ENCODE measurements around the gene ANKRD60. TPM values are rescaled to one million over a fixed set of nuclear protein-coding genes. Genes with fewer than 3 reads are reported as not detected.

Gene ANKRD60
- total and polyA plus RNA-seq, 2 donors (not counting 1 experiment from before 2014, with no cell fraction given), result 0.27 TPM; not detected in 1

GRCh38 chr20:58233881-58234528 lies 5.6 kb upstream of the ANKRD60 start:
- POLR2A ChIA-PET, result no interaction called here
- CTCF ChIA-PET, result interaction anchor here (0.7 to 6.3 kb wide), 10 partner anchors 9 to 705 kb away, joined by 3 to 45 read pairs (median 3); partner anchors contain the start of gene STX16
- intact Hi-C loops (cut with micrococcal nuclease), result no loop called here
- no peak overlapping the region for H3K4me2 ChIP-seq (replicated peaks; ENCODE audit: low read depth, low read length, poor library complexity, severe bottlenecking)
- H3K27me3 ChIP-seq (replicated peaks in 1 of 4; ENCODE audit: control extremely low read depth in 1 of 4, control insufficient read depth in 3 of 4, insufficient read depth in 4 of 4, low read length in 3 of 4), result peaks cover 2 to 6% (median 6%) of the 10 kb centered on the region in 4 experiments
- H3K27me3 Mint-ChIP-seq, result peaks cover 5% of the 10 kb centered on the region
- H2AFZ ChIP-seq (ENCODE audit: insufficient read depth, low read depth, low read length, poor library complexity, severe bottlenecking), result no peak overlapping the region
- no peak overlapping the region for H3K4me3 ChIP-seq (ENCODE audit: control extremely low read depth in 1 of 5, extremely low read depth in 1 of 5, insufficient read depth in 1 of 5, low read depth in 2 of 5, low read length in 4 of 5)
- H3K27ac ChIP-seq (ENCODE audit: low read length in 2 of 2), result no peak overlapping the region
- no peak overlapping the region for H3K27ac Mint-ChIP-seq
- peak; percentile 54 for DNase-seq
- peaks cover 12% of the 10 kb centered on the region for H3K4me1 Mint-ChIP-seq
- H4K20me1 ChIP-seq (ENCODE audit: control insufficient read depth, insufficient read depth, low read length, poor library complexity, severe bottlenecking), result no peaks in the 10 kb centered on the region
- H3K4me1 ChIP-seq (ENCODE audit: control insufficient read depth in 2 of 2, insufficient read depth in 2 of 2, low read length in 2 of 2), result peaks cover 2 to 7% of the 10 kb centered on the region in 2 donors
- no peak overlapping the region for H3K4me3 Mint-ChIP-seq
- TF ChIP-seq CTCF (IDR thresholded peaks at IDR 0.05), result peak; percentile 75
- TF ChIP-seq EZH2 (IDR thresholded peaks at IDR 0.05; ENCODE audit: borderline replicate concordance, insufficient read depth, low read depth, low read length, poor library complexity, severe bottlenecking), result no peak
- peak; percentile 32 for ATAC-seq (ENCODE audit: low read depth)
- no peaks in the 10 kb centered on the region for H3K9me3 ChIP-seq (ENCODE audit: control extremely low read depth in 1 of 3, control insufficient read depth in 2 of 3, insufficient read depth in 1 of 3, low read length in 2 of 3)
- no peaks in the 10 kb centered on the region for H3K9me3 Mint-ChIP-seq (ENCODE audit: insufficient read depth)
- no peaks in the 10 kb centered on the region for H3K79me2 ChIP-seq (ENCODE audit: control insufficient read depth, insufficient read depth, low read length)
- WGBS (ENCODE audit: insufficient coverage), result no CpG with 5 or more reads among the region's 8 CpGs
- peaks cover under 1 to 3% of the 10 kb centered on the region in 2 experiments for H3K36me3 ChIP-seq (replicated peaks in 1 of 2; ENCODE audit: control extremely low read depth in 1 of 2, control insufficient read depth in 1 of 2, extremely low read depth in 1 of 2, insufficient read depth in 2 of 2, low read length in 1 of 2)
- no peak overlapping the region for H3K9ac ChIP-seq (ENCODE audit: low read length)

GRCh38 chr20:58233393-58233792 lies 4.9 kb upstream of the ANKRD60 start:
- 100% methylated on average over 8 of the region's 8 CpGs for WGBS (ENCODE audit: insufficient coverage)
- Mint-ChIP-seq H3K27me3 (peaks cover 9% of the 10 kb centered on the region), H3K4me3 (no peak overlapping the region), H3K27ac (no peak overlapping the region), H3K4me1 (peaks cover 17% of the 10 kb centered on the region), H3K9me3 (ENCODE audit: insufficient read depth) (no peaks in the 10 kb centered on the region)
- Histone ChIP-seq H4K20me1 (ENCODE audit: control insufficient read depth, insufficient read depth, low read length, poor library complexity, severe bottlenecking) (no peaks in the 10 kb centered on the region), H3K9ac (ENCODE audit: low read length) (no peak overlapping the region), H3K79me2 (ENCODE audit: control insufficient read depth, insufficient read depth, low read length) (no peaks in the 10 kb centered on the region), H3K27ac (ENCODE audit: low read length in 2 of 2) (no peak overlapping the region), H3K4me2 (replicated peaks; ENCODE audit: low read depth, low read length, poor library complexity, severe bottlenecking) (no peak overlapping the region), H3K4me1 (ENCODE audit: control insufficient read depth in 2 of 2, insufficient read depth in 2 of 2, low read length in 2 of 2) (peaks cover 7 to 12% of the 10 kb centered on the region in 2 donors), H3K9me3 (ENCODE audit: control extremely low read depth in 1 of 3, control insufficient read depth in 2 of 3, insufficient read depth in 1 of 3, low read length in 2 of 3) (peaks cover 0 to 4% (median 0%) of the 10 kb centered on the region in 3 donors), H3K27me3 (replicated peaks in 1 of 4; ENCODE audit: control extremely low read depth in 1 of 4, control insufficient read depth in 3 of 4, insufficient read depth in 4 of 4, low read length in 3 of 4) (peaks cover 2 to 11% (median 9%) of the 10 kb centered on the region in 4 experiments), H2AFZ (ENCODE audit: insufficient read depth, low read depth, low read length, poor library complexity, severe bottlenecking) (no peak overlapping the region), H3K36me3 (replicated peaks in 1 of 2; ENCODE audit: control extremely low read depth in 1 of 2, control insufficient read depth in 1 of 2, extremely low read depth in 1 of 2, insufficient read depth in 2 of 2, low read length in 1 of 2) (peaks cover 0 to 3% of the 10 kb centered on the region in 2 experiments), H3K4me3 (ENCODE audit: control extremely low read depth in 1 of 5, extremely low read depth in 1 of 5, insufficient read depth in 1 of 5, low read depth in 2 of 5, low read length in 4 of 5) (no peak overlapping the region)
- no peak for DNase-seq
- ChIA-PET CTCF (interaction anchor here (1.0 to 6.3 kb wide), 2 partner anchors 88 to 214 kb away, joined by 3 to 45 read pairs; no protein-coding TSS in a partner anchor), POLR2A (no interaction called here)
- TF ChIP-seq CTCF (IDR thresholded peaks at IDR 0.05), result no peak
- TF ChIP-seq EZH2 (IDR thresholded peaks at IDR 0.05; ENCODE audit: borderline replicate concordance, insufficient read depth, low read depth, low read length, poor library complexity, severe bottlenecking), result no peak
- ATAC-seq (ENCODE audit: low read depth), result no peak
- intact Hi-C loops (cut with micrococcal nuclease), result no loop called here

Measured in B cell (primary cell).